ENCODE data around the gene OOSP3.
"Not testable (repeated sequence)": the region's sequence is repeated elsewhere in the genome, so short reads cannot be mapped to it uniquely, and the experiment has no call there.

Gene OOSP3

DNA sequence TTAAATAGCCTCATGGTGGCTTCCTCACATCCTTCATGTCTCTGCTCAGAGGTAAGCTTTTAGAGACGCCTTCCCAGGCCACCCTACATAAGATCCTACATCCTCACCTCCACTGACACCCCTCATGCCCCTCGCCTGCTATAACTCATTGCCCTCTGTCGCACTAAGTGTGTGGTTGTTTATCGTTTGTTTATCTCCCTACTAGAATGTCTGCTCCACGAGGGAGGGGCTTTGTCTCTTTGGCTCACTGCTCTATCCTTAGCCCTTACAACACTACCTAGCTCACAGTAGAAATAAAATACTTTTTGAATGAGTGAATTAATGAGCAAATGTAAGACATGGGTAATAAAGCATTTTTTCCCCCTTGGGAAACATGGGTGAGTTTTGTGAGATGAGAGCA, 32.0 kb upstream of the OOSP3 start:
- H3K4me3 ChIP-seq (ENCODE audit: low read length) = no peak overlapping the region
- no peak for DNase-seq (ENCODE audit: low read depth)
- TF ChIP-seq, protein P1, sequence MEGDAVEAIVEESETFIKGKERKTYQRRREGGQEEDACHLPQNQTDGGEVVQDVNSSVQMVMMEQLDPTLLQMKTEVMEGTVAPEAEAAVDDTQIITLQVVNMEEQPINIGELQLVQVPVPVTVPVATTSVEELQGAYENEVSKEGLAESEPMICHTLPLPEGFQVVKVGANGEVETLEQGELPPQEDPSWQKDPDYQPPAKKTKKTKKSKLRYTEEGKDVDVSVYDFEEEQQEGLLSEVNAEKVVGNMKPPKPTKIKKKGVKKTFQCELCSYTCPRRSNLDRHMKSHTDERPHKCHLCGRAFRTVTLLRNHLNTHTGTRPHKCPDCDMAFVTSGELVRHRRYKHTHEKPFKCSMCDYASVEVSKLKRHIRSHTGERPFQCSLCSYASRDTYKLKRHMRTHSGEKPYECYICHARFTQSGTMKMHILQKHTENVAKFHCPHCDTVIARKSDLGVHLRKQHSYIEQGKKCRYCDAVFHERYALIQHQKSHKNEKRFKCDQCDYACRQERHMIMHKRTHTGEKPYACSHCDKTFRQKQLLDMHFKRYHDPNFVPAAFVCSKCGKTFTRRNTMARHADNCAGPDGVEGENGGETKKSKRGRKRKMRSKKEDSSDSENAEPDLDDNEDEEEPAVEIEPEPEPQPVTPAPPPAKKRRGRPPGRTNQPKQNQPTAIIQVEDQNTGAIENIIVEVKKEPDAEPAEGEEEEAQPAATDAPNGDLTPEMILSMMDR (conservative IDR thresholded peaks at IDR 0.05; ENCODE audit: low read length) = no peak

GRCh38 chr11:59847626-59848025, 31.0 kb upstream of the OOSP3 start:
- H3K4me3 ChIP-seq (ENCODE audit: low read length) = no peak overlapping the region
- no peak for DNase-seq (ENCODE audit: low read depth)
- TF ChIP-seq, protein P1 (conservative IDR thresholded peaks at IDR 0.05; ENCODE audit: low read length) = no peak

DNA sequence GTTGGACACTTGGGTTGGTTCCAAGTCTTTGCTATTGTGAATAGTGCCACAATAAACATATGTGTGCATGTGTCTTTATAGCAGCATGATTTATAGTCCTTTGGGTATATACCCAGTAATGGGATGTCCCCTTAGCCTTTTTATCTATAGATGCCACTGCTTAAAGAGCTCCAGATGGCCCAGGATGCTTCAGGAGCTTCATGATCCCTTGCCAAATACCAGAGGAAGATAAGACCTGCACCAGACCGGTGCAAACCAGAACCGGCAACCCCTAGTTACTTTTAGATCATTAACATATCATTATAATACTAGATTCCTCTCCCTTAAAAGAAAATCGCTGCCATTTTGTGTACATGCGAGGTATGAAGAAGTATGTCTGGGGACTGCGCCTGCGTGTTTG, 30.1 kb upstream of the OOSP3 start:
- DNase-seq (ENCODE audit: low read depth); H3K4me3 ChIP-seq (ENCODE audit: low read length): not testable (repeated sequence)

- no peak for DNase-seq (ENCODE audit: low read depth)
- no peak overlapping the region for H3K4me3 ChIP-seq (ENCODE audit: low read length)
- TF ChIP-seq, protein P1 (conservative IDR thresholded peaks at IDR 0.05; ENCODE audit: low read length) = no peak
Measured at GRCh38 chr11:59849129-59849528, 29.5 kb upstream of the OOSP3 start.

DNA sequence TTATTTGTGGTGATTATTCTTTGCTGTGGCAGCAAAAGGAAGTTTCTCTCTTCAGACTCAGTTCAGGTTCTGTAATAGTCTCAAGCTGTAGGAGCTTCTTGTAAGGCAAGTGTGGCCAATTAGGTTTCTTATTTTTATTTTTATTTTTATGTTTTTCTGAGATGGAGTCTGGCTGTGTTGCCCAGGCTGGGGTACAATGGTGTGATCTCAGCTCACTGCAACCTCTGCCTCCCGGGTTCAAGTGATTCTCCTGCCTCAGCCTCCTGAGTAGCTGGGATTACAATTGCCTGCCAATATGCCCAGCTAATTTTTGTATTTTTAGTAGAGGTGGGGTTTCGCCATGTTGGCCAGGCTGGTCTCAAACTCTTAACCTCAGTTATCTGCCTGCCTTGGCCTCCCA, 29.0 kb upstream of the OOSP3 start:
- not testable (repeated sequence) for DNase-seq (ENCODE audit: low read depth); H3K4me3 ChIP-seq (ENCODE audit: low read length)

- not testable (repeated sequence) for H3K4me3 ChIP-seq (ENCODE audit: low read length); DNase-seq (ENCODE audit: low read depth)
Measured at GRCh38 chr11:59851416-59851815, 27.2 kb upstream of the OOSP3 start.

GRCh38 chr11:59854871-59855270, 23.7 kb upstream of the OOSP3 start:
- no peak for DNase-seq (ENCODE audit: low read depth)
- TF ChIP-seq, protein P1 (conservative IDR thresholded peaks at IDR 0.05; ENCODE audit: low read length) = no peak
- H3K4me3 ChIP-seq (ENCODE audit: low read length) = no peak overlapping the region

DNA sequence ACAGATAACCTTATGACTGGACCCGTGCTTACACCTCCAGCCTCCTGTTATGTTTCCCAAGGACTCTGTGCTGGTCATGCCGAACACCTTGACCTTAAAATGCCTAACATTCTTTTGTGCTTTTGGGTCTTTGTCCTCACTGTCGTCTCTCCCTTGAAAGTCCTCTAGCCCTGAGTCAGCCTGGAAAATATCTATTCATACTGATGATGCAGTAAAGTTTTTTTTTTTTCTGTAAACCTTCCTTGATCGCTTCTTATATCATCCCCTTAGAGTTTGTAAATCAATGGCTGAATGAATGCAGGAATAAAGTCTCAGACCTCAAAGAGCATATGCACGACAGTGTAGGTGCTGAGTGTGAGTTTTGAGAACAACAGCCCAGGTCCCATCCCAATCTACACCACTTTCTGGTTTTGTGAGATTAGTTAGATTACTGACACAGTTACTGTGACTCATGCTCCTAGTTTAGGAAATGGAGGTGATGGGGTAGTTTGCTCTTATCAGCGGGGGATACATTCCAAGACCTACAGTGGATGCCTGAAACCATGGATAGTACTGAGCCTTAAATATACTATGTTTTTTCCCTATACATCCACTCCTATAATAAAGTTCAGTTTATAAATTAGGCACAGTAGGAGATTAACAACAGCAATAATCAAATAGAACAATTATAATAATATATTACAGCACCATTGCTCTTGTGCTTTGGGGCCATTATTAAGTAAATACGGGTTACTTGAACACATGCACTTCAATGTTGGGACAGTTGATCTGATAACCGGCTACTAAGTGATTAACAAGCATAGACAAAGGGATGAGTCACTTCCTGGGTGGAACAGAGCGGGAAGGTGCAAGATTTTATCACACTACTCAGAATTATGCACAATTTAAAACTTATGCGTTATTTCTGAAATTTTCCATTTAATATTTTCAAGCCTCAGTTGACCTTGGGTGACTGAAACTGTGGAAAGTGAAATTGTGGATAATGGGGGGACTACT, 20.8 kb upstream of the OOSP3 start:
- no peak for DNase-seq (ENCODE audit: low read depth)
- TF ChIP-seq, protein P1 (conservative IDR thresholded peaks at IDR 0.05; ENCODE audit: low read length) = no peak
- H3K4me3 ChIP-seq (ENCODE audit: low read length) = no peak overlapping the region

Measured in AG10803 (cell line).